HS-27A (cell line): ENCODE measurements around the gene CSK.

ENCODE experiments used
- DNase-seq: peaks from one replicate; pipeline ENCODE4 v3.0.0-alpha.2; 2012; ENCODE audit warnings: low read depth, missing footprints

CSK gene

GRCh38 chr15:74843445-74843828 lies 61.6 kb downstream of the CSK start:
- DNase-seq, result no peak

- DNase-seq, result no peak
Observed at GRCh38 chr15:74843891-74844299, 62.0 kb downstream of the CSK start.

- DNase-seq, result no peak
Observed at GRCh38 chr15:74844319-74845207, 62.7 kb downstream of the CSK start.

DNA sequence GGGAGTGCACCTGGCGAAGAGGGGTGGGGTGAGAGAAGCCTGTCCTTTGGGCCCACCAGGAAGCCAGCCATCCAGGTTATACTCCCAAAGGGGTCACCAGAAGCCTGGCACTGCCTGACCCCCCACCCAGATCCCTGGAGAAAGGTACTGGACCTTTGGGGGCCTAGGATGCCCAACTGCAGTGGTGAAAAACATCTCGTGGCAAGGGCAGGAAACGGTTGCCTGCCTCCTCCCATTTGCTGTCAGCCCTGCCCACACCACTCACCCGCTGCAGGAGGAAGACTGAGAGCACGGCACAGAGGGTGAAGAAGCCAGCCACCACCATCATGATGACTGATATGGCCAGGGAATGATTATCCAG lies 63.3 kb downstream of the CSK start:
- DNase-seq, result no peak

DNA sequence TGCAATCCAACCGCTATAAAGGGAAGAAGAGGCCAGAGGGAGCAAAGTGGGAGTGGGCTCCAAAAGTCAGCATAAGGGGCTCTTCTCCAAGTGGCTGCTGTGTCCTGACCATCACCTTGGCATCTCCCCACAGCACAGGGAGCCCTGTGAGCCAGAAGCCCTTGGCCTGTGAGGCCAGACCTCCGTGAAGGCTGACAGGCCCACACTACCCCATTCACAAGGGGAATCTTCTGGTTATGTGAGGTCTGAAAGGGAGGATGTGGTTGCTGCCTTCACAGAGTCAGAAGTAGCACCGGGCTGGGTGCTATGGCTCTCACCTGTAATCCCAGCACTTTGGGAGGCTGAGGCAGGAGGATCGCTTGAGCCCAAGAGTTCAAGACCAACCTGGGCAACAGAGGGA lies 63.7 kb downstream of the CSK start:
- no peak for DNase-seq

- DNase-seq, result no peak
Observed at GRCh38 chr15:74847432-74847831, 65.6 kb downstream of the CSK start.

DNA sequence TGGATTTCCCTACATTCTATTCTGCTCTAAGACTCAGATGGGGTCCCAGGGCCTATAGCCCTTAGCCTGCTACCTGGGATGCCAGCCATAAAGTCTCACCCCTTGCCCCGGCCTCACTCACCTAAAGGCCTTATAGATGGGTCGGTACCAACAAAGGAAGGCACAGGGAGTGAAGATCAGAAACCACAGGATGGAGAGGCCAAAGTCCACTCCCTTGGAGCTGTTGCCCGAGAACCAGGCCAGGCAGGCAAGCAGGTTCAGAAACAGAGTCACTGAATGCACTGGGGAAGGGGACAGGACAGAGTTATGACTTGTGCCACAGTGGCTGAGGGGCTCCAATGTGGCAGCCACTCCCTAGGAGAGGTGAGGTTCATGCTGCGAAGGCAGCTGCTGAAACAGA lies 68.5 kb downstream of the CSK start:
- DNase-seq, result no peak

DNA sequence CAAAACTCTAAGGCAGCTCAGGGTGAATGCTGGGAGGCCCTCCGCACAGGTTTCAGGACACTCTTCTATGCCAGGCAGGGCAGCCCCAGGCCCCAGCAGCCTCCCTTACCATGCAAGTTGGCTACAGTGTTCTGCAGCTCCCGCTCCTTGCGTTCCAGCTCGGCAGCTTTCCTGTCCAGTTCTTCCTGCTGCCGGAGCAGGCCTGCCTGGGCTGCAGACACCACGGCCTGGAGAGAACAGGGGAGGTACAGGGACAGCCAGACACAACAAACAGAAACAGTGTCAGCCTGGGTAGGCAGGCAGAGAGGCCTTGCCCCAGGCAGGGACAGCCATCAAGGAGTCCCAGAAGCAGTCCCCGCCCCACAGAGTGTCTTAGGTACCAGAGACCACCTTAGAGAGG lies 70.1 kb downstream of the CSK start:
- no peak for DNase-seq
